Mammary epithelial cell (primary cell): ENCODE data around the gene PSMC2.

ENCODE experiments used
- EZH2 ChIP-seq: IDR thresholded peaks from 2 replicates; pipeline ENCODE4 v1.6.1; 2012; ENCODE audit warnings: low read length, inconsistent platforms, borderline replicate concordance
- TF ChIP-seq, protein P1 (sequence below), 2 donors: IDR thresholded peaks in 1 of 2; conservative IDR thresholded peaks in 1 of 2; 2 replicates each; pipeline ENCODE4 v1.5.1; 2011 to 2012; ENCODE audit warnings: inconsistent platforms in 2 of 2, low read length in 2 of 2, mild to moderate bottlenecking in 2 of 2, control low read depth in 1 of 2, low read depth in 1 of 2; ENCODE audit not compliant: insufficient read depth in 1 of 2; ENCODE audit errors: extremely low read depth in 1 of 2

DNA sequence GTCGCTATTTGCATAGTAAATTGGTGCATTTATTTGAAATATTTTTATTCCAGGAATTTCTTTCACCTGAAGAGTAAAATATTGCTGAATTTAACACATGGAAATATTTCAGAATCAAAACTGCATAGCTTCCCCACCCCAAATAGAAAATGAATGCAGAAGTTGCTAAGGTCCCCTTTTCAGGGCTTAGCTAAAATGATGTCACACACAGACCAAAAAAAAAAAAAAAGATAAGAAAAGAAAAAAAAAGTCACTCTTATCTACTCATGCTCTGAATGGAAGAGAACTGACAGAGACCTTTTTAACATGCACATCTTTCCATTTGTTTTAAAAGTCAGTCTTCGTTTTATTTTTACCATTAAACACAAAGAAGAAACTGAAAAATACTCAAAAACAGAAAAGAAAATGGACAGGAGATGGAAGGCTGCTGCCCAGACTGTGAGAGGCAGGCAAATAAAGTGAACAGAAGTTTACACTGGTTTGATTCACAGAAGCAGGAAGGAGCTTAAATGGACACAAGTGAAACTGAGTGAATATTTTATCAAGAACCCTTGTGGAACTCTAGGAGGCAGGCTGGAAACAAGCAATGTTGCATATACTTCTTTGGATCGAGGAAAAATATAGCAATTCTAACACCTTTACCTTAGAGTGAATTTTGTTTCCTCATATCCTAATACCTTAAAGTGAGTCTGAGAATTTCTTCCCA is 32.0 kb downstream of the PSMC2 start:
- TF ChIP-seq, protein P1, sequence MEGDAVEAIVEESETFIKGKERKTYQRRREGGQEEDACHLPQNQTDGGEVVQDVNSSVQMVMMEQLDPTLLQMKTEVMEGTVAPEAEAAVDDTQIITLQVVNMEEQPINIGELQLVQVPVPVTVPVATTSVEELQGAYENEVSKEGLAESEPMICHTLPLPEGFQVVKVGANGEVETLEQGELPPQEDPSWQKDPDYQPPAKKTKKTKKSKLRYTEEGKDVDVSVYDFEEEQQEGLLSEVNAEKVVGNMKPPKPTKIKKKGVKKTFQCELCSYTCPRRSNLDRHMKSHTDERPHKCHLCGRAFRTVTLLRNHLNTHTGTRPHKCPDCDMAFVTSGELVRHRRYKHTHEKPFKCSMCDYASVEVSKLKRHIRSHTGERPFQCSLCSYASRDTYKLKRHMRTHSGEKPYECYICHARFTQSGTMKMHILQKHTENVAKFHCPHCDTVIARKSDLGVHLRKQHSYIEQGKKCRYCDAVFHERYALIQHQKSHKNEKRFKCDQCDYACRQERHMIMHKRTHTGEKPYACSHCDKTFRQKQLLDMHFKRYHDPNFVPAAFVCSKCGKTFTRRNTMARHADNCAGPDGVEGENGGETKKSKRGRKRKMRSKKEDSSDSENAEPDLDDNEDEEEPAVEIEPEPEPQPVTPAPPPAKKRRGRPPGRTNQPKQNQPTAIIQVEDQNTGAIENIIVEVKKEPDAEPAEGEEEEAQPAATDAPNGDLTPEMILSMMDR (conservative IDR thresholded peaks at IDR 0.05 in 1 of 2, IDR thresholded peaks at IDR 0.05 in 1 of 2; ENCODE audit: extremely low read depth in 1 of 2, insufficient read depth in 1 of 2, low read depth in 1 of 2, low read length in 2 of 2): no peak
- no peak for TF ChIP-seq EZH2
